Adrenal gland (tissue), 12 donors: ENCODE results near the gene KBTBD4. TPM values are rescaled to one million over a fixed set of nuclear protein-coding genes. Genes with fewer than 3 reads are reported as not detected.
"Not testable (repeated sequence)": the region's sequence is repeated elsewhere in the genome, so short reads cannot be mapped to it uniquely, and the experiment has no call there.

Experiments
- DNase-seq, 7 donors: peaks; one replicate each; pipeline ENCODE4 v3.0.0-alpha.2; 2019 to 2020
- H3K27ac ChIP-seq, 5 donors: fragments of 200-600 bp; sonication (generic) in 4 of 5; 1 replicate in 3 of 5; 2 replicates in 2 of 5; pipeline versions ENCODE4 v1.5.1 to v1.8.0; 2016 to 2020; ENCODE audit warnings: mild to moderate bottlenecking in 1 of 5
- H3K27me3 ChIP-seq: fragments of 200-600 bp; 2 replicates; pipeline ENCODE4 v1.8.0; 2021
- H3K36me3 ChIP-seq, 2 donors: fragments of 200-600 bp; replicated peaks in 1 of 2; 1 replicate in 1 of 2; 2 replicates in 1 of 2; pipeline versions ENCODE4 v1.5.1 to v1.8.0; 2018 to 2022
- H3K4me1 ChIP-seq, 2 donors: fragments of 200-600 bp; replicated peaks in 1 of 2; 1 replicate in 1 of 2; 2 replicates in 1 of 2; pipeline versions ENCODE4 v1.5.1 to v1.8.0; 2018 to 2021
- H3K4me3 ChIP-seq, 4 donors: fragments of 200-600 bp; sonication (generic) in 3 of 4; one replicate each; pipeline ENCODE4 v1.5.1; 2016 to 2018
- H3K9me3 ChIP-seq, 3 donors: fragments of 200-600 bp; sonication (generic) in 1 of 3; replicated peaks in 1 of 3; 1 replicate in 2 of 3; 2 replicates in 1 of 3; pipeline versions ENCODE4 v1.5.1 to v1.8.0; 2016 to 2021
- CTCF ChIP-seq, 6 experiments: fragments of 450-650 bp in 4 of 6; fragments of 200-600 bp in 2 of 6; sonication (generic) in 1 of 6; IDR thresholded peaks; 1 replicate in 5 of 6; 2 replicates in 1 of 6; pipeline versions ENCODE4 v1.5.1 to v1.8.0; 2016 to 2021; ENCODE audit warnings: antibody characterized with exemption in 6 of 6, mild to moderate bottlenecking in 2 of 6, moderate library complexity in 1 of 6
- POLR2A ChIP-seq, 2 donors: fragments of 450-650 bp; IDR thresholded peaks; one replicate each; pipeline ENCODE4 v1.6.1; 2017; ENCODE audit warnings: antibody characterized with exemption in 2 of 2, mild to moderate bottlenecking in 2 of 2, moderate library complexity in 1 of 2
- WGBS, 4 donors: extraction: QIAGEN DNeasy Blood & Tissue Kit in 2 of 4; methylation state at CpG; one replicate each; pipeline versions ENCODE4 v1.1.5 to v1.1.7; 2013 to 2017; 5-methylcytosine and 5-hydroxymethylcytosine counted together
- intact Hi-C, 2 donors: fragments of 100-400 bp; cut with DNase I; formaldehyde crosslinking; loops; one replicate each; pipeline versions ENCODE4 v1.14.1 to v1.15.0; 2022 to 2023
- polyA plus RNA-seq, 3 donors: library from polyadenylated mRNA; stranded (reverse); fragments of 200-250 nt in 2 of 3; fragments of 350-450 nt in 1 of 3; fragmentation: Illumina TruSeq in 1 of 3; extraction: RNeasy Lipid Tissue Mini Kit (QIAGEN cat#74804) in 1 of 3; gene quantifications; one replicate each; pipeline ENCODE4 v1.2.3, GENCODE V29; 2013 to 2014
- total RNA-seq, 9 donors: library from RNA; depleted of rRNA in 4 of 9; stranded (reverse); fragments of >200 nt in 4 of 9; fragments of 120-200 nt in 1 of 9; fragmentation: NEBNext Ultra II Directional in 1 of 9; extraction: Animal tissue kit (Norgen Biotek cat#: 25700) in 1 of 9; gene quantifications; one replicate each; pipeline versions ENCODE4 v1.1.0 to v1.2.4, GENCODE V29; 2013 to 2023
- donor health status: healthy with polysubstance abuse.
- donor health status: Bipolar disorder and iron deficiency.
- donor health status: DM: yes; HTN: yes; CAD: no.
- donor health status: DM: no; HTN: no; CAD: no.
- donor health status: DM: no; HTN: no; CAD: no.
- donor health status: DM: yes; HTN: yes; CAD: no.

KBTBD4 gene
- total and polyA plus RNA-seq, 12 donors: 8.2 to 32.7 (median 25.6) TPM

DNA sequence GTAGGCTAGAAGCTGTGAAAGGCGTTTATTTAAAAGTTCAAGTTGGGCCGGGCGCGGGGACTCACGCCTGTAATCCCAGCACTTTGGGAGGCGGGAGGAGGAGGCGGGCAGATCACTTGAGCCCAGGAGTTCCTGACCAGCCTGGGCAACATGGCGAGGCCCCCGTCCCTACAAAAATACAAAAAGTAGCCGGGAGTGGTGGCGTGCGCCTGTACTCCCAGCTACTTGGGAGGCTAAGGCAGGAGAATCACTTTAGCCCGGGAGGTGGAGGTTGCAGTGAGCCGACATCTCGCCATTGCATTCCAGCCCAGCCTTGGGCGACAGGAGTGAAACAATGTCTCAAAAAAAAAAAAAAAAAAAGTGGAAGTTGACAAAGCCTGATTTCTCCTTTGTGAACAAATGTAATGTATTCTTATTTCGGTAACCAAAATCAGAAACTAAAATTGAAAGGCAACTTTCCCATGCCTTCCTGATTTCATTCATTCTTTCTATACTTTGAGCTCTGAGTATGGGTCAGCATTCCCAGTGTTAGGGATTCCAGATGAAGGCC is 12.5 kb downstream of the KBTBD4 start:
- peaks cover 0 to 8% of the 10 kb centered on the region in 2 donors for H3K36me3 ChIP-seq
- 37 to 43% (median 39%) methylated on average over 17 of the region's 17 CpGs for WGBS, 4 donors
- peak overlapping the region; percentile 69 to 99 (median 98) for H3K4me3 ChIP-seq
- intact Hi-C loops: no loop called here
- peak overlapping the region in 4 of 5 donors; percentile 73 to 88 (median 80) for H3K27ac ChIP-seq
- peak in 3 of 7 donors; percentile 35 to 58 (median 38) for DNase-seq
- no peaks in the 10 kb centered on the region for H3K27me3 ChIP-seq
- peaks cover 0 to 18% of the 10 kb centered on the region in 2 donors for H3K4me1 ChIP-seq
- H3K9me3 ChIP-seq: no peaks in the 10 kb centered on the region
- TF ChIP-seq POLR2A (IDR thresholded peaks at IDR 0.05): no peak
- no peak for TF ChIP-seq CTCF (IDR thresholded peaks at IDR 0.05)

- no peak for TF ChIP-seq CTCF (IDR thresholded peaks at IDR 0.05)
- peak; percentile 76 to 78 for TF ChIP-seq POLR2A (IDR thresholded peaks at IDR 0.05)
- intact Hi-C loops: no loop called here
- H3K9me3 ChIP-seq: no peaks in the 10 kb centered on the region
- DNase-seq: peak; percentile 70 to 84 (median 81)
- WGBS, 4 donors: 0 to 2% (median 1%) methylated on average over 7 to 86 of the region's 86 CpGs
- peaks cover 0 to 5% of the 10 kb centered on the region in 2 donors for H3K36me3 ChIP-seq
- peak within 1 kb of the TSS; percentile 69 to 99 (median 98) for H3K4me3 ChIP-seq
- no peaks in the 10 kb centered on the region for H3K27me3 ChIP-seq
- peak within 1 kb of the TSS in 4 of 5 donors; percentile 73 to 88 (median 80) for H3K27ac ChIP-seq
- peaks cover 0 to 18% of the 10 kb centered on the region in 2 donors for H3K4me1 ChIP-seq
These were observed 13.2 kb downstream of the KBTBD4 start, which contains the start of gene PTPMT1 for GRCh38 chr11:47565340-47566148. PTPMT1 (plus strand) TSS chr11:47565599; CDS start chr11:47565623, 24 bp downstream.

GRCh38 chr11:47564933-47565339 is 13.8 kb downstream of the KBTBD4 start:
- intact Hi-C loops: no loop called here
- DNase-seq: no peak
- peak overlapping the region in 3 of 5 donors; percentile 76 to 88 (median 83) for H3K27ac ChIP-seq
- H3K27me3 ChIP-seq: no peaks in the 10 kb centered on the region
- 12 to 18% (median 15%) methylated on average over 9 to 11 of the region's 11 CpGs for WGBS, 4 donors
- no peak for TF ChIP-seq POLR2A (IDR thresholded peaks at IDR 0.05)
- H3K36me3 ChIP-seq: peaks cover 0 to 3% of the 10 kb centered on the region in 2 donors
- H3K4me1 ChIP-seq: peaks cover 0 to 18% of the 10 kb centered on the region in 2 donors
- H3K4me3 ChIP-seq: peak overlapping the region in 2 of 4 donors; percentile 98
- no peaks in the 10 kb centered on the region for H3K9me3 ChIP-seq

GRCh38 chr11:47564366-47564765 is 14.4 kb downstream of the KBTBD4 start:
- H3K9me3 ChIP-seq, H3K27me3 ChIP-seq, H3K4me3 ChIP-seq, H3K27ac ChIP-seq, intact Hi-C loops, H3K36me3 ChIP-seq: not testable (repeated sequence)
- peaks cover 0 to 18% of the 10 kb centered on the region in 2 donors for H3K4me1 ChIP-seq
- WGBS, 4 donors: 92 to 97% (median 94%) methylated on average over 10 of the region's 10 CpGs
- peak in 1 of 7 donors; percentile 30 for DNase-seq

DNA sequence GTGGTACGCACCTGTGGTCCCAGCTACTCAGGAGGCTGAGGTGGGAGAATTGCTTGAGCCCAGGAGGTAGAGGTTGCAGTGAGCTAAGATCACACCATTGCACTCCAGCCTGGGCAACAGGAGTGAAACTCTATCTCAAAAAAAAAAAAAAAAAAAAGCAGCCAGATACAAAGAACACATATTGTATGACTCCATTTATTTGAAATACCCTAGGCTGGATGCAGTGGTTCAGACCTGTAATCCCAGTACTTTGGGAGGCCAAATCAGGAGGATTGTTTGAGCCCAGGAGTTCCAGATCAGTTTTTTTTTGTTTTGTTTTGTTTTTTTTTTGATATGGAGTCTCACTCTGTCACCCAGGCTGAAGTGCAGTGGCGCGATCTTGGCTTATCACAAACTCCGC is 16.4 kb downstream of the KBTBD4 start:
- DNase-seq, intact Hi-C loops, H3K27me3 ChIP-seq, H3K9me3 ChIP-seq, H3K36me3 ChIP-seq, H3K27ac ChIP-seq, H3K4me3 ChIP-seq: not testable (repeated sequence)
- H3K4me1 ChIP-seq: peaks cover 0 to 18% of the 10 kb centered on the region in 2 donors
- WGBS, 4 donors: 93 to 99% (median 98%) methylated on average over 4 of the region's 4 CpGs
